22Rv1 (cell line): ENCODE data around the gene CGREF1.
"Not testable (repeated sequence)": the region's sequence is repeated elsewhere in the genome, so short reads cannot be mapped to it uniquely, and the experiment has no call there.

Experiments used
- H3K27ac ChIP-seq: fragments of 450-650 bp; 2 replicates; pipeline ENCODE4 v1.5.1; 2017
- ZFX ChIP-seq: fragments of 450-650 bp; IDR thresholded peaks from 2 replicates; pipeline ENCODE4 v1.6.1; 2017; ENCODE audit warnings: antibody characterized with exemption, borderline replicate concordance
- TF ChIP-seq, protein P1 (sequence below): fragments of 450-650 bp; IDR thresholded peaks from 2 replicates; pipeline ENCODE4 v1.5.1; 2017; ENCODE audit warnings: mild to moderate bottlenecking

Gene CGREF1

DNA sequence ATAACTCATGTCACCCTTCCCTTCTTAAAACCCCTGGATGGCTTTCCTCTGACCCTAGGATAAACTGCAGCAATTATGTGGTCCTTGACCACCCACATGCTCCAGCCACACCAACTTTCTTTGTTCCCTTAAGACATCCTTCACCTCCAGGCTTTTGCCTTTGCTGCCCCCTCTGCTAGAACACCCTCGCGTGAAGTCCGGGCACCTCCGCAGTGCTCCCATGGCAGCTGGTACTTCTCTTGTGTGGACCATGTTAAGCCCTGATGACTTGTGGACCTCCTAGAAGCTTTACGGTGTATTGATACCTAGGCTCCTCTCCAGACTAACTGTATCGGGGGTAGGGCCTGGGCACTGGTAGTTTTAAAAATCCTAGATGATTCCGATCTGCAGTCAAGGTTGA lies 3.9 kb upstream of the CGREF1 start:
- no peak for TF ChIP-seq ZFX
- TF ChIP-seq, protein P1, sequence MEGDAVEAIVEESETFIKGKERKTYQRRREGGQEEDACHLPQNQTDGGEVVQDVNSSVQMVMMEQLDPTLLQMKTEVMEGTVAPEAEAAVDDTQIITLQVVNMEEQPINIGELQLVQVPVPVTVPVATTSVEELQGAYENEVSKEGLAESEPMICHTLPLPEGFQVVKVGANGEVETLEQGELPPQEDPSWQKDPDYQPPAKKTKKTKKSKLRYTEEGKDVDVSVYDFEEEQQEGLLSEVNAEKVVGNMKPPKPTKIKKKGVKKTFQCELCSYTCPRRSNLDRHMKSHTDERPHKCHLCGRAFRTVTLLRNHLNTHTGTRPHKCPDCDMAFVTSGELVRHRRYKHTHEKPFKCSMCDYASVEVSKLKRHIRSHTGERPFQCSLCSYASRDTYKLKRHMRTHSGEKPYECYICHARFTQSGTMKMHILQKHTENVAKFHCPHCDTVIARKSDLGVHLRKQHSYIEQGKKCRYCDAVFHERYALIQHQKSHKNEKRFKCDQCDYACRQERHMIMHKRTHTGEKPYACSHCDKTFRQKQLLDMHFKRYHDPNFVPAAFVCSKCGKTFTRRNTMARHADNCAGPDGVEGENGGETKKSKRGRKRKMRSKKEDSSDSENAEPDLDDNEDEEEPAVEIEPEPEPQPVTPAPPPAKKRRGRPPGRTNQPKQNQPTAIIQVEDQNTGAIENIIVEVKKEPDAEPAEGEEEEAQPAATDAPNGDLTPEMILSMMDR = no peak
- no peak overlapping the region for H3K27ac ChIP-seq

DNA sequence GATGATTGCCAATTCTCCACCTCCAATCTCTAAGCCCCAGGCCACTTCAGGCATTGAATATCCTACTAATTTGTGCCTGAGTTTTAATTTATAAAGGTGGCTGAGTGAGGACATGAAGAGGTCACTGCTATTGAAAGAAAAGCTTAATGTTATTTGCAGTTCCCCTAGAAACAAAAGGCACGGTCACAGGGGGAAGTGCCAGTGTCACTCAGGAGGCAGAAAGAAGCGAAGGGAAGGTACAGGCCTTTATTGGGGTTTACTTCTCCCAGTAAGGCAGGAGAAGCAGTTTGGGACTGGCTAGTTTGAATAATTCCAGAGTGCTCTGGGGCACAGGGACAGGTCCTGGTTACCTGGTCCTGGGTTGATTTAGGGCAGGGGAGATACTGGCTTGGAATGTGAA lies 3.0 kb upstream of the CGREF1 start:
- H3K27ac ChIP-seq = no peak overlapping the region
- TF ChIP-seq ZFX = no peak
- TF ChIP-seq, protein P1 = no peak

GRCh38 chr2:27119330-27119670 lies 372 bp upstream of the CGREF1 start:
- H3K27ac ChIP-seq = peak overlapping the region; percentile 58; the same call in 1 of the 2 replicates

DNA sequence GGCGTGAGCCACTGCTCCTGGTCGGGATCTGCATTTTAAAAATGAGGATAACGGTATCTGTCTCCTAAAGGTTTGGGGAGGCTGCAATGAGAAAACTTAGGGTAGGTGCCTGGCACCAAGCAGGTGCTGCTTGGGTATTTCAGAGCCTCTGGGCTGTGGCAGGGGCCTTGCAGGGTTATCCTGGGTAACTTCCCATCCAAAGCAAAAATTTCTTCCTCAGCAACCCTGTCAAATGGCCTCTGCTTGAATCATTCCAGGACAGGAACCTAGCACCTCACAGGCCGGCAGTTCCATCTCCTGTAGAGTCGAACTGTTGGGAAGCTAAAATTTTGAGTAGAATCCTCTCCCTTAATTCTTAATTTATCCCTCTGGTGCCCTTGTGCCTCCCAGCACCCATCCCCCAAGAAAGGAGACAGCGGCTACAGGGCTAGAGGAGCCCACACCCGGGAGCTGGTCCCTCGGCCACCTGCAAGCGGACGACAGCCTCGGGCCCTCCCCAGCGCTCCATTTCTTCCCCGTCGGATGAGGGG lies 868 bp downstream of the CGREF1 start:
- TF ChIP-seq, protein P1 = no peak
- TF ChIP-seq ZFX = no peak
- peak overlapping the region; percentile 58 for H3K27ac ChIP-seq

- TF ChIP-seq, protein P1 = no peak
- TF ChIP-seq ZFX = no peak
- H3K27ac ChIP-seq = no peak overlapping the region
Measured at GRCh38 chr2:27115519-27115918, 3.4 kb downstream of the CGREF1 start.

DNA sequence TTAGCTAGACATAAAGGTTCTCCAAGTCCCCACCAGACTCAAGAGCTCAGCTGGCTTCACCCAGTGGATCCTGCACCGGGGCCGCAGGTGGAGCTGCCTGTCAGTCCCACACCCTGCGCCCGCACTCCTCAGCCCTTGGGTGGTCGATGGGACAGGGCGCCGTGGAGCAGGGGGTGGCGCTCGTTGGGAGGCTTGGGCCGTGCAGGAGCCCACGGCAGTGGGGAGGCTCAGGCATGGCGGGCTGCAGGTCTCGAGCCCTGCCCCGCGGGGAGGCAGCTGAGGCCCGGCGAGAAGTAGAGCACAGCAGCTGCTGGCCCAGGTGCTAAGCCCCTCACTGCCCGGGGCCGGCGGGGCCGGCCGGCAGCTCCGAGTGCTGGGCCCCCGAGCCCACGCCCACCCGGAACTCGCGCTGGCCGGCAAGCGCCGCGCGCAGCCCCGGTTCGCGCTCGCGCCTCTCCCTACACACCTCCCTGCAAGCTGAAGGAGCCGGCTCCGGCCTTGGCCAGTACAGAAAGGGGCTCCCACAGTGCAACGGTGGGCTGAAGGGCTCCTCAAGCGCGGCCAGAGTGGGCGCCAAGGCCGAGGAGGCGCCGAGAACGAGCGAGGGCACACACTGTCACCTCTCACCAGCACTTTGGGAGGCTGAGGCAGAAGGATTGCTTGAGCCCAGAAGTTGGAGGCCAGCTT lies 7.4 kb downstream of the CGREF1 start:
- not testable (repeated sequence) for H3K27ac ChIP-seq

- not testable (repeated sequence) for H3K27ac ChIP-seq
Measured at GRCh38 chr2:27110603-27111352, 8.2 kb downstream of the CGREF1 start.

DNA sequence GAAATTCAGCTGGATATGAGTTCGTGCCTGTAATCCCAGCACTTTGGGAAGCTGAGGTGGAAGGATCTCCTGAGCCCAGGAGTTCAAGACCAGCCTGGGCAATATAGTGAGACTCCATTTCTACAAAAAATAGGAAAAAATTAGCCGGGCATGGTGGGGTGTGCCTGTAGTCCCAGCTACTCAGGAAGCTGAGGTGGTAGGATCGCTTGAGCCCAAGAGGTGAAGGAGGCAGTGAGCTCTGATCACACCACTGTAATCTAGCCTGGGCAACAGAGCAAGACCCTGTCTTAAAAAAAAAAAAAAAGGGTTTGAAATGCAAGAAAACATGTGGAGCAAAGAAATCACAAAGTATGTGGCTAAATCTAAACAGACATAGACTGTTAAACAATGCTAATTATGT lies 9.8 kb downstream of the CGREF1 start:
- H3K27ac ChIP-seq = no peak overlapping the region
- no peak for TF ChIP-seq ZFX
- TF ChIP-seq, protein P1 = no peak

GRCh38 chr2:27108221-27108620 lies 10.7 kb downstream of the CGREF1 start:
- no peak for TF ChIP-seq ZFX
- TF ChIP-seq, protein P1 = no peak
- no peak overlapping the region for H3K27ac ChIP-seq
